BJ (cell line): ENCODE results near the gene RASGRF1. TPM values are rescaled to one million over a fixed set of nuclear protein-coding genes. Genes with fewer than 3 reads are reported as not detected.

ENCODE experiments used
- CTCF ChIA-PET: fragments of 350-600 bp; formaldehyde crosslinking; extraction: SDS; loops from one replicate; lab custom pipeline; 2021; ENCODE audit warnings: antibody characterized with exemption, inconsistent platforms; lab: Yijun Ruan, JAX
- POLR2A ChIA-PET: fragments of 300-600 bp; sonication (Branson Sonifier 250); formaldehyde crosslinking; extraction: SDS; loops from one replicate; lab custom pipeline; 2021; ENCODE audit warnings: antibody characterized with exemption; lab: Charles Lee
- DNase-seq: peaks from one replicate; pipeline ENCODE4 v3.0.0-alpha.2; 2011; ENCODE audit warnings: low read depth
- H3K27me3 ChIP-seq: 2 replicates; pipeline ENCODE4 v1.6.0; 2011; ENCODE audit warnings: low read length; ENCODE audit not compliant: control insufficient read depth, insufficient read depth
- H3K36me3 ChIP-seq: 2 replicates; pipeline ENCODE4 v1.5.1; 2011; ENCODE audit warnings: low read length; ENCODE audit not compliant: control insufficient read depth, insufficient read depth
- H3K4me3 ChIP-seq: 2 replicates; pipeline ENCODE4 v1.5.1; 2011; ENCODE audit warnings: low read depth, mild to moderate bottlenecking, control low read depth, low read length
- polyA plus RNA-seq: library from polyadenylated mRNA; depleted of rRNA; stranded (reverse); fragments of >200 nt; gene quantifications from 2 replicates; pipeline ENCODE4 v1.2.3, GENCODE V29; 2011
- TF ChIP-seq, protein P1 (sequence below): IDR thresholded peaks from 2 replicates; pipeline ENCODE4 v1.5.1; 2011; ENCODE audit warnings: low read depth, mild to moderate bottlenecking, control low read depth, inconsistent platforms, low read length, moderate library complexity; ENCODE audit not compliant: insufficient read depth

The RASGRF1 gene
- polyA plus RNA-seq, 1 experiment, result 0.31 TPM

DNA sequence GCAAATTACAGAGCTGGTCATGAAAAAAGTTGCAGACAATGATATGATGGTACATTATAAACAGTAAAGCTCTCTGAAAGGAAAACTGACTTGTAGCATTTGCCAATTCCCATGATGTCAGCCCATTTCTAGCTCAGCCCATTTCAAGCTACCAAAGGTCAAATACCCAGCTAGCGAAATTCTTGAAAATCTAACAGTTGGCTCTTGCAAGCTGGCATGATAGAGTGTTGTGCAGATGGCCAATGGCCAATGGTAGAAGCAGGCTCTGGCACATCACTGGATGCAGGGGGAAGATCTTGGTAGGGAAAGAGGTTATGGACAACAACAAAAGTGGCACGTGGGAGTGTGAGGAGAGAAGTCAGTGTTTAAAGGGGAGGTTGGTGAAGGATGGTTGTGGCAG is 36.7 kb downstream of the RASGRF1 start:
- POLR2A ChIA-PET, result no interaction called here
- Histone ChIP-seq H3K27me3 (no peaks in the 10 kb centered on the region), H3K4me3 (no peak overlapping the region), H3K36me3 (no peaks in the 10 kb centered on the region)
- CTCF ChIA-PET, result interaction anchor here (1.2 kb wide), 1 partner anchor 26 kb away, joined by 3 read pairs; no protein-coding TSS in a partner anchor
- no peak for DNase-seq
- TF ChIP-seq, protein P1, sequence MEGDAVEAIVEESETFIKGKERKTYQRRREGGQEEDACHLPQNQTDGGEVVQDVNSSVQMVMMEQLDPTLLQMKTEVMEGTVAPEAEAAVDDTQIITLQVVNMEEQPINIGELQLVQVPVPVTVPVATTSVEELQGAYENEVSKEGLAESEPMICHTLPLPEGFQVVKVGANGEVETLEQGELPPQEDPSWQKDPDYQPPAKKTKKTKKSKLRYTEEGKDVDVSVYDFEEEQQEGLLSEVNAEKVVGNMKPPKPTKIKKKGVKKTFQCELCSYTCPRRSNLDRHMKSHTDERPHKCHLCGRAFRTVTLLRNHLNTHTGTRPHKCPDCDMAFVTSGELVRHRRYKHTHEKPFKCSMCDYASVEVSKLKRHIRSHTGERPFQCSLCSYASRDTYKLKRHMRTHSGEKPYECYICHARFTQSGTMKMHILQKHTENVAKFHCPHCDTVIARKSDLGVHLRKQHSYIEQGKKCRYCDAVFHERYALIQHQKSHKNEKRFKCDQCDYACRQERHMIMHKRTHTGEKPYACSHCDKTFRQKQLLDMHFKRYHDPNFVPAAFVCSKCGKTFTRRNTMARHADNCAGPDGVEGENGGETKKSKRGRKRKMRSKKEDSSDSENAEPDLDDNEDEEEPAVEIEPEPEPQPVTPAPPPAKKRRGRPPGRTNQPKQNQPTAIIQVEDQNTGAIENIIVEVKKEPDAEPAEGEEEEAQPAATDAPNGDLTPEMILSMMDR, result no peak

GRCh38 chr15:79051941-79052731 is 38.4 kb downstream of the RASGRF1 start:
- ChIA-PET CTCF (no interaction called here), POLR2A (no interaction called here)
- DNase-seq, result no peak

DNA sequence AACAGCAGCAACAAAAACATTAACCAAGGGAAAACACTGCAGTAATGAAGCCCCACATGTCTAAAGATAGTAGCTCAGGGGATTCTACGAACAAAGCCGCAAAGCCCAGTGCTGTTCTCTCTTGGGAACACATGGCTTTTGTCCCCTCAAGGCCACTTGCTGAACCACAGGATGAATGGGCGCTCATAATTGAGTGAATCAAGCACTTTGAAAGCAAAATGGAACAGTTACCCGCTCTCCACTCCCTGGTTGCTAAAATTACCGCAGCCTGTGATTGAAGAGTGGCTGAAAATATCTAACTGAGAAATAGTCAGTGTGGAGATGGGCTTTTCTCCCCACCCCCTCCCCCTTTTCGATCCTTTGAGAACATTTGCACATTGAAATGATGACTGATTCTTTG is 39.6 kb downstream of the RASGRF1 start:
- DNase-seq, result no peak
- POLR2A ChIA-PET, result no interaction called here
- CTCF ChIA-PET, result interaction anchor here (0.9 kb wide), 1 partner anchor 134 kb away, joined by 3 read pairs; no protein-coding TSS in a partner anchor
- no peak overlapping the region for H3K4me3 ChIP-seq
- TF ChIP-seq, protein P1, result no peak
- no peaks in the 10 kb centered on the region for H3K27me3 ChIP-seq
- no peaks in the 10 kb centered on the region for H3K36me3 ChIP-seq

More at GRCh38 chr15:79051941-79052731, 38.4 kb downstream of the RASGRF1 start:
- Histone ChIP-seq H3K36me3 (no peaks in the 10 kb centered on the region), H3K27me3 (no peaks in the 10 kb centered on the region), H3K4me3 (no peak overlapping the region)
- TF ChIP-seq, protein P1, result no peak

DNA sequence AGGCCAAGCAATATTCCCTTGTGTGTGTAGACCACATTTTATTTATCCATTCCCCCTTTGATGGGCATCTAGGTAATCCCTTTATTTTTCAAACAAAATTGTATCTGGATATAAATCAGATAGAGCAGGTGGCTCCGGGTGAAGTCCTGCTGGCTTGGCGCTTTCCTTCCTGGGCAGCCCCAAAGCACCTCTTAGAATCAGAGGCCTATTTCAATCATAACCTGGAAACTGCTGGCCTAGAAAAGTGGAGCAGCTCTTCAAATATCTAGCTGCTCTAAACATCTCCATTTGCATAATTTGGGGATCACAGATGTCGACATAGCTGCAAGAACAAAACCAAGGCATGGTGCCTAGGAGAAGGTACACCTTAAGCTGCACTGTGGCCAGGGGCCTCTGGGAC is 40.2 kb downstream of the RASGRF1 start:
- Histone ChIP-seq H3K27me3 (no peaks in the 10 kb centered on the region), H3K36me3 (no peaks in the 10 kb centered on the region), H3K4me3 (no peak overlapping the region)
- TF ChIP-seq, protein P1, result no peak
- CTCF ChIA-PET, result interaction anchor here (0.9 kb wide), 1 partner anchor 135 kb away, joined by 3 read pairs; no protein-coding TSS in a partner anchor
- POLR2A ChIA-PET, result no interaction called here
- no peak for DNase-seq

- H3K27me3 ChIP-seq, result no peaks in the 10 kb centered on the region
- H3K4me3 ChIP-seq, result no peak overlapping the region
- POLR2A ChIA-PET, result no interaction called here
- no peaks in the 10 kb centered on the region for H3K36me3 ChIP-seq
- CTCF ChIA-PET, result no interaction called here
- TF ChIP-seq, protein P1, result no peak
- no peak for DNase-seq
Observed at GRCh38 chr15:79049416-79049815, 41.2 kb downstream of the RASGRF1 start.
